AG10803 (cell line): Measurements from ENCODE around the gene POU2F2.
A peak's percentile ranks its signal among the peaks of the same experiment; 100 is the strongest.
"Not testable (repeated sequence)": the region's sequence is repeated elsewhere in the genome, so short reads cannot be mapped to it uniquely, and the experiment has no call there.

ENCODE experiments used
- DNase-seq: peaks from one replicate; pipeline ENCODE4 v3.0.0; 2010; ENCODE audit warnings: low read depth
- H3K4me3 ChIP-seq: 2 replicates; pipeline ENCODE4 v1.5.1; 2011; ENCODE audit warnings: mild to moderate bottlenecking, low read length, control low read depth
- CTCF ChIP-seq: conservative IDR thresholded peaks from 2 replicates; pipeline ENCODE4 v1.5.1; 2011; ENCODE audit warnings: mild to moderate bottlenecking, low read length, control low read depth, inconsistent platforms

POU2F2 gene

GRCh38 chr19:42051166-42052115 is 80.8 kb downstream of the POU2F2 start:
- H3K4me3 ChIP-seq, result no peak overlapping the region
- DNase-seq, result no peak
- no peak for TF ChIP-seq CTCF

GRCh38 chr19:42048992-42049391 is 83.3 kb downstream of the POU2F2 start:
- no peak for DNase-seq
- no peak for TF ChIP-seq CTCF
- no peak overlapping the region for H3K4me3 ChIP-seq

- no peak for DNase-seq
- H3K4me3 ChIP-seq, result no peak overlapping the region
- TF ChIP-seq CTCF, result no peak
Observed at GRCh38 chr19:42045575-42045974, 86.7 kb downstream of the POU2F2 start.

DNA sequence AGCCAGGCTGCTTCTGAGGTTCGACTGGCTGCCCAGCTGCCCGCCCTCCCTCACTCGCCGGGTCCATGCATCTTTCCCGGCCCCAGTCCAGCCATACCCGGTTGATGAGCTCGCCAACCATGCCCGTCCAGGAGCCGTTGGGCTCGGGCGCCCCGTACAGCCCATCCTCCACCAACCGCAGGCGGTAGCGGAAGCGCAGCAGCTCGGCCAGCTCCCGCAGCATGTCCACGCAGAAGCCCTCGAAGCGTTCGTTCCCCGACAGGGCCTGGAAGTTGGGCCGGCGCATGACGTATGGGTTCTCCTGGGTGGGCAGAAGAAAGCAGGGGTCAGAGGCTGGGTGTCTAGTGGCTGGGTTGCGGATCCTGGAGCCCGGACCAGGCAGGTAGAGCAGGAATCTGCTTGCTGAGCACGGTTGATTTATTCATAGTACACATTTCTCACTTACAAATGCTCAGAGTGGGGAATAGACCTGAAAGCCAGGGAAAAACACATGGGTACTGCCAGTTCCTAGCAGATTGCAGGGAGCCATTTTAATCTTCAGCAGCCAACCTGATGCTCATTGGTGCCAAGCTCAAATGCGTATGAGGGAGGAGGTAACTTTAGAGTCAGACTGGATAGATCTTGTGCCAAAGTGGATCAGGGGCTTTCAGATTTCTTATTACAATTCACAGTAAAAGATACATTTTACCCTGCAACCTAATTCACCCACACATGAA is 89.6 kb downstream of the POU2F2 start:
- DNase-seq, result no peak
- no peak for TF ChIP-seq CTCF
- no peak overlapping the region for H3K4me3 ChIP-seq

GRCh38 chr19:42040491-42040890 is 91.8 kb downstream of the POU2F2 start:
- DNase-seq, H3K4me3 ChIP-seq: not testable (repeated sequence)

GRCh38 chr19:42040031-42040430 is 92.2 kb downstream of the POU2F2 start:
- no peak overlapping the region for H3K4me3 ChIP-seq
- TF ChIP-seq CTCF, result no peak
- no peak for DNase-seq

- no peak for TF ChIP-seq CTCF
- H3K4me3 ChIP-seq, result no peak overlapping the region
- DNase-seq, result peak; percentile 13
Observed at GRCh38 chr19:42038666-42039065, 93.6 kb downstream of the POU2F2 start.
